Left cardiac atrium (tissue), 4 donors: ENCODE data around the gene TMC1. TPM values are rescaled to one million over a fixed set of nuclear protein-coding genes. Genes with fewer than 3 reads are reported as not detected.
"Not testable (repeated sequence)": the region's sequence is repeated elsewhere in the genome, so short reads cannot be mapped to it uniquely, and the experiment has no call there.

Source experiments
- ATAC-seq, 2 donors: fragments of 200-7000 bp; cut with Tn5 transposase; one replicate each; pipeline ENCODE4 v1.9.1; 2020; ENCODE audit warnings: mild to moderate bottlenecking in 2 of 2, moderate library complexity in 2 of 2
- DNase-seq: peaks from one replicate; pipeline ENCODE4 v3.0.0-alpha.2; 2020
- intact Hi-C, 2 donors: fragments of 100-400 bp; cut with DNase I; formaldehyde crosslinking; loops; one replicate each; pipeline versions ENCODE4 v1.14.1 to v1.15.1; 2022 to 2023
- total RNA-seq, 2 donors: library from RNA; stranded (reverse); fragmentation: NEBNext Ultra II Directional; extraction: Animal tissue kit (Norgen Biotek cat#: 25700); gene quantifications; one replicate each; pipeline ENCODE4 v1.2.1, GENCODE V29; 2021
- donor health status: DM: no; HTN: yes; CAD: no.
- donor health status: DM: no; HTN: yes; CAD: no; lungs with severe emphysema.
- donor health status: DM: yes; HTN: yes; CAD: no.
- donor health status: Dilated cardiomyopathy.

TMC1 gene
- total RNA-seq, 2 donors from 2014 or later: 0.27 TPM; not detected in 1

DNA sequence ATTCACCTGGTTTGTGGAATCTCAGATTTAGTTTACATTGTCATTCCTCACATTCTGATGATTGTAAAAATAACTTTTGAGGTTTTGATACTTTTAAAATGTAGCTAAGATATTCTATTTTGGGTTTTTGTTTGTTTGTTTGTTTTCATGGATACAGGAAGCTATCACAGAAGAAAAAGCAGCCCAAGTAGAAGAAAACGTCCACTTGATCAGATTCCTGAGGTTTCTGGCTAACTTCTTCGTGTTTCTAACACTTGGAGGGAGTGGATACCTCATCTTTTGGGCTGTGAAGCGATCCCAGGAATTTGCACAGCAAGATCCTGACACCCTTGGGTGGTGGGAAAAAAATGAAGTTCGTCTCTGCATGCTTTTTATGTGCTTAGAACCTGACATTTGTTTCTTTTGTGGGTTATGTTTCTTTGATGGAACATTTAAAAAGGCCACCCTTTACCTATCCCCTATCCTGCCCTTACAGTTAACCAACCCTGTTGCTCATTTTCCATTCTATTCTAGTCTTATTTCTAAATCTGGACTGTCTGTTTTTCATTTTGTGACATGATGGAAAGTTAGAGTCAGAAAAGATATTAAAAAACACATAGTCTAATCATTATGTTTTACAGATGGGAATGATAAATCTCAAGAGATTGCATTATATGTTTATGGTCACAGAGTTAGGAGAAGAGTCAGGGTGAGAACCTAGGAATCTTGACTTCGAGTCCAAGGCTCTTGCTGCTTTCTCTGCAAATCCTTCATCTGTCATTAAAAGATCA is 267.7 kb downstream of the TMC1 start:
- ATAC-seq: no peak
- DNase-seq: no peak
- intact Hi-C loops: no loop called here

DNA sequence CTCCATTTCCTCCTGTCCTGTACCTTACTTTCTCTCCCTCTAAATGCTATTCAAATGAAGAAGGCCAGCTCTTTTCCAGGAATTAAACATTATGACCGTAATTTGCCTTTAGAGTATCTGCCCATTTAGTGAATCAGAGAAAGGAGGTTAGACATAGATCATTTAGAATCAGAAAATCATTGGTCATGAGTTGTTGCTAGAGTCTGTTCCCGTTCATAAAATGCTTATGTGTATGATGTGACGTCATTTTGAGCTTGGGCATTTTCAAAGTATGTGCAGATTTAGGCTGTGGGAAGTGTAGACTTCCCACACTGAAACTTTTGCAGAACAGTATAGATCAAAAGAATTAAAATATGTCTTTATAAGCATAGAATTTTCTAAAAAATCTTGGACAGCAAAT is 268.5 kb downstream of the TMC1 start:
- intact Hi-C loops: loop anchor here in 1 of 2 donors (2.0 kb wide), 1 partner anchor 31 kb away; no protein-coding TSS in a partner anchor
- ATAC-seq: no peak
- no peak for DNase-seq

DNA sequence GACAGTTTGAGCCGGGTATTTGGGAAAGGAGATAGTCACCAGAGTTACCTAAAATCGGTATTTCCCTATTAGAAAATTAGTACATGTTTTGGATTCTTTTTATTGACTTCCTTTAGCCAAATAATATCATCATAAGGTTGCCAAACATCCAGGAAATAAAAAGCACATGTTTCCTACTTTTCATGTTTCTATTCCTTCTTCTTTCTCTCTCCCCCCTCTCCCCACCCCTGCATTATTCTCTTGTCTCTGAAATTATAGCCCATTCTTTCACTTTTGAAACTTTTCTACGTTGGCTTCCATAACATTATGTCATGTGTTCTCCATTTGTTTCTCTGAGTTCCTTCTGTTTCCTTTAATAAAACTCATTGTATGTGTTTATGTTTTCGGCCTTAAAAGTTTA is 269.6 kb downstream of the TMC1 start:
- DNase-seq (no peak), ATAC-seq (no peak)
- intact Hi-C loops: loop anchor here in 1 of 2 donors (2.0 kb wide), 1 partner anchor 30 kb away; no protein-coding TSS in a partner anchor

DNA sequence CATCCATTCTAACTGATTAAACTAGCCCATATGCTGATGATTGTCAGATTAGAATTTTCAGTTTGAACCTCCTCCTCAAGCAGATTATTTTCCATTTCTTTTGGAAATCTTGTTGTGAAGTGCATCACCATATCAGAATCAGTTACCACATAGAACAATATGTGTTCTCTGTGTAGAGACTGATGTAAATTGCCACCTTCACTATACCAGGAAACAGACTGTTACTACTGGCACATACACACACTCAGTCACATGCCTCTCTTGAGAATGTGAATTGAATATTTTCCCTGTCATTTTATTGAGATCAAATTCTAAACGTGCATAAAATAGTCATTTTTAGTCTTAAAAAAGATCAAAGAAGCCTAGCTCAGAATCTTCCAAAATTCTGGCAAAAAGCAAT is 270.0 kb downstream of the TMC1 start:
- ATAC-seq: no peak
- intact Hi-C loops: loop anchor here in 1 of 2 donors (2.0 kb wide), 1 partner anchor 29 kb away; no protein-coding TSS in a partner anchor
- no peak for DNase-seq

- no peak for DNase-seq
- no peak for ATAC-seq
- intact Hi-C loops: no loop called here
These were observed 273.5 kb downstream of the TMC1 start for GRCh38 chr9:72794946-72795345.

DNA sequence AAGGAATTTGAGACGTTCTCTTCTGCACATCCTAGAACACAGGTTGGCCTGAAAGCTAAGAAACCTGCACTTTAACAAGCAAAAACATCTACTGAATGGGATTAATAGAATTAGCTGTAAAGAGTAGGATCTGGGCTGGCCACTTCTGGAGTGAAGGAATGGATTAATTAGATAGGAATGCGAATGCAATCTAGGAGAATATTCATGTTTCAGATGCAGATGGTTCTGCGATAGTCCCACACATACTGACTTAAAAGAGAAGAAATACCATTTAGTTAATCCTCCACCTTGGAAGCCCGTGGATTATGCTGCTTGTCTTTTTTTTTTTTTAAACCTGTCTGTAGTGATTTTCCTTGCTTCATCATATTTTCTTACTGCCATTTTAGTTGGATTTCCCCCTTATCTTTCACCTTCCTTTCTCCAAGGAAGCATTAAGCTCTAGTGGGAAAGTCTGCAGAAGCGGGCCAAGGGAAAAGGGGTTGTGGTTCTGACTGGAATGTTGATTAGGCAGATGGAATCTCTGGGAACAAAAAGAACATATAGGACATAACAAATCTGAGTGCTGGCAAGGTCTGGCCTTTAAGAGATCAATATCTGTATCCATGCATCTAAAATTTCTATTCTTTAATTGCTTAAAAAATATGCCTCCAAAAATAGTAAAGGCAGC is 279.1 kb downstream of the TMC1 start:
- ATAC-seq (no peak), DNase-seq (no peak)
- intact Hi-C loops: no loop called here

- ATAC-seq: no peak
- intact Hi-C loops: no loop called here
These were observed 283.8 kb downstream of the TMC1 start for GRCh38 chr9:72805238-72805637.

DNA sequence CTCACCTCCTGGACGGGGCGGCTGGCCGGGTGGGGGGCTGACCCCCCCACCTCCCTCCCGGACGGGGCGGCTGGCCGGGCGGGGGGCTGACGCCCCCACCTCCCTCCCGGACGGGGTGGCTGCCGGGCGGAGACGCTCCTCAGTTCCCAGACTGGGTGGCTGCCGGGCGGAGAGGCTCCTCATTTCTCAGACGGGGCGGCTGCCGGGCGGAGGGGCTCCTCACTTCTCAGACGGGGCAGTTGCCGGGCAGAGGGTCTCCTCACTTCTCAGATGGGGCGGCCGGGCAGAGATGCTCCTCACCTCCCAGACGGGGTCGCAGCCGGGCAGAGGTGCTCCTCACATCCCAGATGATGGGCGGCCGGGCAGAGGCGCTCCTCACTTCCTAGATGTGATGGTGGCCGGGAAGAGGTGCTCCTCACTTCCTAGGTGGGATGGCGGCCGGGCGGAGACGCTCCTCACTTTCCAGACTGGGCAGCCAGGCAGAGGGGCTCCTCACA is 285.0 kb downstream of the TMC1 start:
- intact Hi-C loops, ATAC-seq, DNase-seq: not testable (repeated sequence)

More at GRCh38 chr9:72805238-72805637, 283.8 kb downstream of the TMC1 start:
- no peak for DNase-seq

GRCh38 chr9:72807765-72808445 is 286.5 kb downstream of the TMC1 start:
- intact Hi-C loops: no loop called here
- DNase-seq (no peak), ATAC-seq (no peak)

- DNase-seq (no peak), ATAC-seq (no peak)
- intact Hi-C loops: no loop called here
These were observed 287.0 kb downstream of the TMC1 start for GRCh38 chr9:72808446-72808768.

DNA sequence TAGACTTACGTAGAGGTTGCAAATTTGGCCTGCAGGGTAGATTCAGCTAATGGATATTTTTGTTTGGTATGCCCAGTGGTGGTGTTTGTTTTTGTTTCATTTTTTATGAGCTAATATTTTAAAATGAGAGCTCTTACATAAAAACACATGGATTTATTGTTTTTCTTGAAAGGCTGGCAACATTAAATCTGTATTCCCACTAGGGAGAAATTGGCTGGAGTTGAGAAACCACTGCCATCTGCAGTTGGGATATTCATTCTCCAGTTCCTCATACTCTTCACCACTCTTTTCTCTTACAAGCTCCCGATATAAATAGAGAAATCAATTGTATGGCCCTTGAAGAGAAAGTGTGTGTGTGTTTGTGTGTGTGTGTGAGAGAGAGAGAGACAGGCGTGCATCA is 288.2 kb downstream of the TMC1 start:
- intact Hi-C loops: no loop called here
- ATAC-seq: no peak
- DNase-seq: no peak

- intact Hi-C loops: no loop called here
- DNase-seq: no peak
- peak in 1 of 2 donors; percentile 27 for ATAC-seq
These were observed 291.2 kb downstream of the TMC1 start for GRCh38 chr9:72812559-72813111.

DNA sequence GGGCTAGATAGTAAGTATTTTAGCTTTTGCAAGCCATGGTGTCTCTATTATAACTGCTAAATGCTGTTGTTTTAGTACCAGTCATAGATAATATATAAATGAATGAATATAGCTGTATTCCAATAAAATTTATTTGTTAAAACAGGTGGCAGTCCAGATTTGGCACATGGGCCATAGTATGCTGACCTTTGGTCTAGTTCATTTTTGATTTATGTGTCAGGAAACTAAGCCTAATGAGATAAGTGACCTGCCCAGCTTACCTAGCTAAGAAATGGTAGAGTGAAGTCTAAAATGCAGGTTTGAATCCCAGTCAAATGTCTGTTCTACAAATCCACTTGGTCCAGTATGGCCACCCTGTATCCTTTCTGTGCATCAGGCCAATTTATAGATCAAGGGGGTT is 292.1 kb downstream of the TMC1 start:
- no peak for ATAC-seq

GRCh38 chr9:72814083-72814597 is 292.7 kb downstream of the TMC1 start:
- no peak for DNase-seq
- ATAC-seq: peak; percentile 12 to 25
- intact Hi-C loops: no loop called here

More for the DNA sequence above, 292.1 kb downstream of the TMC1 start:
- intact Hi-C loops: no loop called here
- DNase-seq: no peak

DNA sequence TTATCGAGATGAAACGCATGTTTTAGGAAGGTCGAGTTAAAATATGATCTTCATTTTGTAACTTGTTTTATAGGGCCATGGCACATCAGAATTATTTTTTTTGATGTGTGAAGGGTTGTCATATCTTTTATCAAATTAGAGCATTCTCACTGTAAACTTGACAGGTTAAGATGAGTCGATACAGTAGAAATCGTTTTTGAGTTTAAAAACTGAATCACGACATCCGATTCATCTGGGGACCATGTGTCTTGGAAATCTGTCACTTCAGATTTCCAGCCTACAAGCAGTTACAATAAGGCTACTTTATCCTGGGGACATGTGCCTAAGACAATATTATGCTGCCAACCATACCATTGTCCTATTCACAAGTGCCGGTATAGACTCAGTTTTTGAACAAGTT is 295.3 kb downstream of the TMC1 start:
- intact Hi-C loops: no loop called here
- DNase-seq (no peak), ATAC-seq (no peak)

DNA sequence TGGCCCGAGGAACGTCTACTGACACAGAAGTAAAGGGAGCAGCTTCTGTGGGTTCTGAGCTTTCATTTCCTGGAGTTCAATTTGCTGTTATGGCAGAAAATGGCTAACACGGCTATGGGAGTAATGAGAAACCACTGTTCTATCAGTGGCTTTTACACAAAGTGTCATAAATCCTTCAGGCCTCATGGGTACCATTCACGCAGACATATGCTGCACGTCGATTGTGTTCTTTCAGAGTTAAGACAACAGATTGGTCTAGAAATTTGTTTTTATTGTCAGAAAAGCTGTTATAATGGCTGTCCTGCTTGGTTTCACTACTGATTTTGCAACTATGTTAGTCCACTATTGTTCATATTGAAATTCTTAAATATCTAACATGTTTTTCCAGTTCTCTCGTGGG is 296.0 kb downstream of the TMC1 start:
- intact Hi-C loops: no loop called here
- DNase-seq (no peak), ATAC-seq (no peak)

GRCh38 chr9:72818385-72818784 is 297.0 kb downstream of the TMC1 start:
- intact Hi-C loops: no loop called here
- ATAC-seq (no peak), DNase-seq (no peak)

DNA sequence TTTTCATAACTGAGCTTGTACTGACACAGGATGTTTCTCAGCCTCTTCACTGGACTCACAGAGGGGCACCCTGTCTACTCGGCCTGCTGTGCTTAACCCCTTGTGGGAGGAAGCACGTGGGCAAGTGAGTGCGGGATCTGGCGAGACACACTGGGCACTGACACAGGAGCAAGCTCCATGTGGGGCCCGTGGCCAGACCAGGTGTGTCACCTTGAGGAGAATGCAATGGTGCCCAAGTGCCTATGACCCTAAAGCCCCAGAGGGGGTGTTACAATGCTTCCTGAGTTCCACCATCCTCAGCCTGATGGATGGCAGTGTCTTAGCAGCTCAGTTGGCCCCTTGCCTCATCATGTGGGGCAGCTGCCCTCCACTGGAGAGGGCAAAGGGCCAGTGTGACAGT is 302.6 kb downstream of the TMC1 start:
- intact Hi-C loops: loop anchor here (5.0 to 10.0 kb wide), 2 partner anchors 542 to 779 kb away; no protein-coding TSS in a partner anchor
- DNase-seq: no peak
- ATAC-seq: no peak
